ENCODE results near the gene XBP1. TPM values are rescaled to one million over a fixed set of nuclear protein-coding genes. Genes with fewer than 3 reads are reported as not detected.
A peak's percentile ranks its signal among the peaks of the same experiment; 100 is the strongest.

XBP1 gene
- total and polyA plus RNA-seq, 12 donors, result 31.2 to 393 (median 150) TPM

DNA sequence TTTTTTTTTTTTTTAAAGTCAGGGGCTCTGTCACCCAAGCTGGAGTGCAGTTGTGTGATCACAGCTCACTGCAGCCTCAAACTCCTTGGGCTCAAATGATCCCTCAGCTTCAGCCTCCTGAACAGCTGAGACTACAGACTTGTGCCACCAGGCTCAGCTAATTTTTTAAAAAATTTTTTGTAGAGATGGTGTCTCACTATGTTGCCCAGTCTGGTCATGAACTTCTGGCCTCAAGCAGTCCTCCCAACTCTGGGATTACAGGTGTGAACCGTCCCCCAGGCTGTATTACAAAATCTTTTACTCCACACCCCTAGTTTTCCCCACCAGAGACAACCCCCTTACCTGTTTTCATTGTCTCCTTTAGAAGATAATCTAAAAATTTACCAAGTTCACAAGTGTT lies 26.0 kb downstream of the XBP1 start:
- H3K27ac ChIP-seq, result no peak overlapping the region
- TF ChIP-seq, protein P1, sequence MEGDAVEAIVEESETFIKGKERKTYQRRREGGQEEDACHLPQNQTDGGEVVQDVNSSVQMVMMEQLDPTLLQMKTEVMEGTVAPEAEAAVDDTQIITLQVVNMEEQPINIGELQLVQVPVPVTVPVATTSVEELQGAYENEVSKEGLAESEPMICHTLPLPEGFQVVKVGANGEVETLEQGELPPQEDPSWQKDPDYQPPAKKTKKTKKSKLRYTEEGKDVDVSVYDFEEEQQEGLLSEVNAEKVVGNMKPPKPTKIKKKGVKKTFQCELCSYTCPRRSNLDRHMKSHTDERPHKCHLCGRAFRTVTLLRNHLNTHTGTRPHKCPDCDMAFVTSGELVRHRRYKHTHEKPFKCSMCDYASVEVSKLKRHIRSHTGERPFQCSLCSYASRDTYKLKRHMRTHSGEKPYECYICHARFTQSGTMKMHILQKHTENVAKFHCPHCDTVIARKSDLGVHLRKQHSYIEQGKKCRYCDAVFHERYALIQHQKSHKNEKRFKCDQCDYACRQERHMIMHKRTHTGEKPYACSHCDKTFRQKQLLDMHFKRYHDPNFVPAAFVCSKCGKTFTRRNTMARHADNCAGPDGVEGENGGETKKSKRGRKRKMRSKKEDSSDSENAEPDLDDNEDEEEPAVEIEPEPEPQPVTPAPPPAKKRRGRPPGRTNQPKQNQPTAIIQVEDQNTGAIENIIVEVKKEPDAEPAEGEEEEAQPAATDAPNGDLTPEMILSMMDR (IDR thresholded peaks at IDR 0.05), result no peak
- TF ChIP-seq POLR2A (IDR thresholded peaks at IDR 0.05), result no peak
- intact Hi-C loops (cut with DNase I), result no loop called here
- H3K4me1 ChIP-seq (replicated peaks in 1 of 2), result peaks cover 2 to 36% of the 10 kb centered on the region in 2 donors
- H3K4me3 ChIP-seq, result no peak overlapping the region
- H3K27me3 ChIP-seq, result no peaks in the 10 kb centered on the region
- peaks cover 0 to 23% of the 10 kb centered on the region in 2 donors for H3K36me3 ChIP-seq (replicated peaks in 1 of 2)
- 84 to 100% (median 96%) methylated on average over 1 of the region's 1 CpG for WGBS, 4 donors
- no peaks in the 10 kb centered on the region for H3K9me3 ChIP-seq (replicated peaks in 1 of 3)
- no peak for DNase-seq

DNA sequence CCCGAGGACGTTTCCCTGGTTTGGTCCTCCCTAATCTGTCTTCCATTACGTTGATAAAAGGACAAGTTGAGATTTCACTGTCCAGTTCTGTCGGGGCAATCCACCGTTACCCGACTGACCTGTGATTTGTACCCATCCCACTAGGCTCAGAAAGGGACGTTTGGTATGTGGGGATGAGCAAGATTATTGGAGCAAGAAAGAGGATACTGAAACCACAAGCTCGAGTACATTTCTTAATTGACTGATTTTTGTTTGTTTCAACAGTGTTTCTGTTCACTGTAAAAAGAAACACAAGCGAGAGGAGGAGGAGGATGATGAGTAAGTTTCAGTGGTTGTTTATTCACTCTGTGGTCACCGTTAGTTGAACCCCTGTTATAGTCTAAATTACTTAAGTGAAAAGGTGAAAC lies 26.9 kb downstream of the XBP1 start:
- Histone ChIP-seq H3K27ac (peak overlapping the region; percentile 56 to 100 (median 98)), H3K4me1 (replicated peaks in 1 of 2) (peaks cover 0 to 28% of the 10 kb centered on the region in 2 donors), H3K27me3 (no peaks in the 10 kb centered on the region), H3K9me3 (replicated peaks in 1 of 3) (no peaks in the 10 kb centered on the region), H3K4me3 (peak overlapping the region in 3 of 4 donors; percentile 3 to 97 (median 75)), H3K36me3 (replicated peaks in 1 of 2) (peaks cover 0 to 23% of the 10 kb centered on the region in 2 donors)
- WGBS, 4 donors, result 0 to 1% (median 1%) methylated on average over 10 of the region's 10 CpGs
- intact Hi-C loops (cut with DNase I), result no loop called here
- no peak for DNase-seq
- no peak for TF ChIP-seq POLR2A (IDR thresholded peaks at IDR 0.05)
- TF ChIP-seq, protein P1 (IDR thresholded peaks at IDR 0.05), result no peak

- Histone ChIP-seq H3K36me3 (replicated peaks in 1 of 2) (peaks cover 0 to 21% of the 10 kb centered on the region in 2 donors), H3K27me3 (no peaks in the 10 kb centered on the region), H3K9me3 (replicated peaks in 1 of 3) (no peaks in the 10 kb centered on the region), H3K27ac (peak within 1 kb of the TSS; percentile 82 to 100 (median 98)), H3K4me1 (replicated peaks in 1 of 2) (peaks cover 0 to 22% of the 10 kb centered on the region in 2 donors), H3K4me3 (peak within 1 kb of the TSS in 3 of 4 donors; percentile 45 to 97 (median 75))
- intact Hi-C loops (cut with DNase I), result no loop called here
- TF ChIP-seq, protein P1 (IDR thresholded peaks at IDR 0.05), result peak in 3 of 6 experiments; percentile 35 to 59 (median 46)
- TF ChIP-seq POLR2A (IDR thresholded peaks at IDR 0.05), result peak; percentile 81 to 87
- DNase-seq, result peak; percentile 96 to 99 (median 96)
- 0 to 1% (median 1%) methylated on average over 14 to 92 of the region's 92 CpGs for WGBS, 4 donors
These were observed 27.5 kb downstream of the XBP1 start, which contains the start of gene CCDC117 for GRCh38 chr22:28772633-28773460. TSS of gene CCDC117 (plus strand) at chr22:28772695. CDS start at chr22:28772850, 155 bp downstream.

GRCh38 chr22:28771195-28771791 lies 29.1 kb downstream of the XBP1 start:
- Histone ChIP-seq H3K27ac (no peak overlapping the region), H3K9me3 (replicated peaks in 1 of 3) (no peaks in the 10 kb centered on the region), H3K36me3 (replicated peaks in 1 of 2) (peaks cover 0 to 14% of the 10 kb centered on the region in 2 donors), H3K27me3 (no peaks in the 10 kb centered on the region), H3K4me3 (no peak overlapping the region), H3K4me1 (replicated peaks in 1 of 2) (peaks cover 0 to 17% of the 10 kb centered on the region in 2 donors)
- WGBS, 4 donors, result 75 to 77% (median 76%) methylated on average over 5 of the region's 5 CpGs
- intact Hi-C loops (cut with DNase I), result no loop called here
- peak in 1 of 7 donors; percentile 30 for DNase-seq
- no peak for TF ChIP-seq POLR2A (IDR thresholded peaks at IDR 0.05)
- TF ChIP-seq, protein P1 (IDR thresholded peaks at IDR 0.05), result no peak

All from adrenal gland (tissue), 12 donors.